Activated naive CD4-positive, alpha-beta T cell (primary cell): ENCODE measurements around the gene THAP7.
"Not testable (repeated sequence)": the region's sequence is repeated elsewhere in the genome, so short reads cannot be mapped to it uniquely, and the experiment has no call there.

Experiments used
- DNase-seq, 4 experiments: peaks; one replicate each; lab custom pipeline; 2025; lab: John Stamatoyannopoulos, UW

The THAP7 gene, protein sequence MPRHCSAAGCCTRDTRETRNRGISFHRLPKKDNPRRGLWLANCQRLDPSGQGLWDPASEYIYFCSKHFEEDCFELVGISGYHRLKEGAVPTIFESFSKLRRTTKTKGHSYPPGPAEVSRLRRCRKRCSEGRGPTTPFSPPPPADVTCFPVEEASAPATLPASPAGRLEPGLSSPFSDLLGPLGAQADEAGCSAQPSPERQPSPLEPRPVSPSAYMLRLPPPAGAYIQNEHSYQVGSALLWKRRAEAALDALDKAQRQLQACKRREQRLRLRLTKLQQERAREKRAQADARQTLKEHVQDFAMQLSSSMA

DNA sequence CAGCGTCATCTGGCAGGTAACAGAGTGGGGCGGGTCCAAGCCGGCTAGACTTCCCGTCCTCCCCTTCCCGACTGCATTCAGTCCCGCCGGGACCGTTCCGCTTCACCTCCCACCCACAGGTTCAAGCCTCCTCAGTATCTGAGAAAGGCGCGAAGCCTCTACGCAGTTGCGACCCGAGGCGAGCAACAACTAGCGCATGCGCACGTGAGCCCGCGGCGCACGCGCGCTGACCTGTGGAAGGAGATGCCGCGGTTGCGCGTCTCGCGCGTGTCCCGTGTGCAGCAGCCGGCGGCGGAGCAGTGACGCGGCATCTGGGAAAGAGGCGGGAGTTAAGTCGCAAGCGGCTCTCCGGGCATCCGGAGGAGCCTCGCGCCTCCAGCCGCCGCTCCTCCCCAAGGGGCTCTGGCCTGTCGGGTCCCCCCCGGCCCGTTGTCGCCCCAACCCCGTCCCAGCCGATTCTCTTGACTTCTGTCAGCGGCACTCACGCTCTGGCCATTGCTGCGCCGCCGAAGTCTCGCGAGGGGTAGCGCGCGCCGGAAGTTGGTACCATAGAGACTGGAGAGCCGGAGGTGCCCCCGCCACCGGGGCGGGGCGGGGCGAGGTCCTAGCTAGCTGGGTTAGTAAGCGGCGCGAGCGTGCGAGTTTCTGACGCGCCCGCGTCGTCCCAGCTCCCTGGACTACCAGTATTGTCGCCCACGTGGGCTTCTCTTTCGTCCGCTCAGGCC is at the start of gene THAP7:
Gene THAP7, minus strand, starts transcription at position 518 of the 725 bp plus-strand sequence. Its CDS starts 207 bp downstream, at position 311.
- peak; percentile 92 to 95 (median 94) for DNase-seq

DNA sequence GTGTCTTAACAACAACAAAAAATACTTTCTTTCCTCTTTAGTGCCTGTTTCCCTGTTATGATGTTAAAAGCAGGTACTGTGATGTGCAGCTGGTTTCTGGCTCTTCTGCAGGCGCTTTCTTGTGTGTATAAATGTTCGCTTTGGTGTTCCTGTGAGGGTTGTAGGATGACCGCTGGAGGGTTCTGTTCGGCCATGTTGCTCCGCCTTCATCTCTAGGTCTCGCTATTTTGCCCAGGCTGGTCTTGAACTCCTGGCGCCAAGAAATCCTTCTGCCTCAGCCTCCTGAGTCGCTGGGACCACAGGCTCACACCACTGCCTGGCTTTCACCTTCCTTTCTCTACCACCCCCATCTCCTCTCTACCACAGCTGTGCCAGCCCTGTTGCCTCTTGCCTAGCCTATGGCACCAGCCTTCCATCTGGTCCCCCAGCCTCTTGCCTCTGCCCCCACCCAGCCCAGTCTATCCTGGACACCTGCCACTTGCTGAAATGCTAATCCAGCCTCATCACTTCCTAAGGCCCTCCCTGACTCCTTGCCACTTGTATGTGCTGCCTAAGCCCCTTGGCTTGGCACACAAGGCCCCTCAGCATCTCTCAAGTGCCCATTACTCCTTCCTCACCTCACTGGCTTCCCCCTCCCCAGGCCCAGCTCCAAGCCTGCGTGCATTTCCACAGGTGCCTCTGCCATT is 49.4 kb upstream of the THAP7 start:
- DNase-seq = no peak

DNA sequence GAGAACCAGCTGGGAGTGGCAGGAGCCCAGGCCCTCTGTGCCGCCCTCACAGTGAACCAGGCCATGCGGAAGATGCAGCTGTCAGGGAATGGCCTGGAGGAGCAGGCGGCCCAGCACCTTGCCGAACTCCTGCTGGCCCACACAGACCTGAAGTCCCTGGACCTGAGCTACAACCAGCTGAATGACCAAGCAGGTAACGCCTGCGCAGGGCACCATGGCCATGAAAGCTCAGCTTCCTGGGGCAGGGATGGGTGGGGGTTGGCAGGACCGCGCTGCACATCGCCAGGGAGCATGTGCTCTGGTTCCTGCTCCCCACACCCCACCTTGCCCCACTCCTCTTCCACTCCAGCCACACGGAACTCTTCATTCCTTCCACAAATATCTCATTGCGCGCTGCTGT is 47.0 kb upstream of the THAP7 start:
- DNase-seq = not testable (repeated sequence)

DNA sequence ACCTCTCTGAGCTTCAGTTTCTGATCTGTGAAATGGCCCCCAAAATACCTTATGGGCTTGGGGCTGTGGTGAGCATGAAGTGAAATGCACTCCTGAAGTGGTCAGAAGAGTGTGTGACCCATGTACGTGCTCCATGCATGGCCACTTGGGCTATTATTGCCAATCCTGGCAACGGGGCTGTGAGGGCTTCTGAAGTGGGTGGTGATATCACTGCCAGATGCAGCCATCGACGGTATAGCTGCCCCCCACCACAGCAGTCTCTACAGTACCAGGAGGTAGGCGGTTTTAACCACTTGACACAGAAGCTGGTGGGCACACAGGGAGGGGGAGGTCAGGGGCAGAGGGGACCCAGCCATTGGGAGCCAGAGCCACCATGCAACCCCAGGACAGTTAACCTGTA is 46.5 kb upstream of the THAP7 start:
- not testable (repeated sequence) for DNase-seq

DNA sequence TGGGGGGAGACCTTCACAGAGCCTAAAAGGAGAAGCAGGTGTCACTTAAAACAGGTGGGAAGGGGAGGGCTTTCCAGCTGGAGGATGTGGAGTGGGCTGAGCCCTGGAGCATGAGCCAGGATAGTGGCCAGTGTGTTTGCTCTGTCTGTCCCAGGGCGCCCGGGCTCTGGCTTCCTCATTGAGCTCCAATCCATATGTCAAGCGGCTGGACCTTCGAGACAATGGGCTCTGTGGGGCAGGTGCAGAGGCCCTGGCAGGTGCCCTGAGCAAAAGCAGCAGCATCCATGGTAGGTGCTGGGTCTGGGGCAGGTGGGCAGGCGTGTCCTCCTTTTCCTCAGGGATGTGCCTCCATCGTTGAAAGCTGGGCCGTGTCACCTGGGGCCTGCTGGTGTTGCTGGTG is 45.8 kb upstream of the THAP7 start:
- DNase-seq = no peak

DNA sequence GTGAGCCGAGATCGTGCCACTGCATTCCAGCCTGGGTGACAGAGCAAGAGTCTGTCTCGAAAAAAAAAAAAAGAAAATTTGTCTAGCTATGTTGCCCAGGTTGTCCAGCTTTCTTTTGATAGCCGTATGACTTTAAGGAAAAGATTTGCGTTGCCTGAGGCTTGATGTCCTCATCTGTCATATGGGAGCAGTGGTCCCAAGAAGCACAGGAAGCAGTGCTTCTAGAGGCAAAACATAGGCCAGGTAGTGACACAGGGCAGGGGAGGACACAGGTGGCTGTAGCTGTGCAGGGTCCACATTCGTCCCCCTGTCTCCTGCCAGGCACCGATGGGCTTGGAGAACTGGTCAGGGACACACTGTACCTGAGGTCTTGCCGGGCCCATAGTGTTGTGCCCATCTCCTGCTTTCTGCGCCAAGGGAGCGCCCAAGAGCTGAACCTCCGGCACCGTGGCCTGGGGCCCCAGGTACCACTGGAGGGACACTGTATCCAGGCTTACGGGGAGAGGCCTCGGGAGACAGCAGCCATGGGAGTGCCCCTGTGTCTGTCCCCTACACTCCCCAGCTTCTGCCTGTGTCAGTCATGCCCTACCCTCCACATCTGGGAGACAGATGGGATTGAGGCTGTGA is 45.2 kb upstream of the THAP7 start:
- no peak for DNase-seq

DNA sequence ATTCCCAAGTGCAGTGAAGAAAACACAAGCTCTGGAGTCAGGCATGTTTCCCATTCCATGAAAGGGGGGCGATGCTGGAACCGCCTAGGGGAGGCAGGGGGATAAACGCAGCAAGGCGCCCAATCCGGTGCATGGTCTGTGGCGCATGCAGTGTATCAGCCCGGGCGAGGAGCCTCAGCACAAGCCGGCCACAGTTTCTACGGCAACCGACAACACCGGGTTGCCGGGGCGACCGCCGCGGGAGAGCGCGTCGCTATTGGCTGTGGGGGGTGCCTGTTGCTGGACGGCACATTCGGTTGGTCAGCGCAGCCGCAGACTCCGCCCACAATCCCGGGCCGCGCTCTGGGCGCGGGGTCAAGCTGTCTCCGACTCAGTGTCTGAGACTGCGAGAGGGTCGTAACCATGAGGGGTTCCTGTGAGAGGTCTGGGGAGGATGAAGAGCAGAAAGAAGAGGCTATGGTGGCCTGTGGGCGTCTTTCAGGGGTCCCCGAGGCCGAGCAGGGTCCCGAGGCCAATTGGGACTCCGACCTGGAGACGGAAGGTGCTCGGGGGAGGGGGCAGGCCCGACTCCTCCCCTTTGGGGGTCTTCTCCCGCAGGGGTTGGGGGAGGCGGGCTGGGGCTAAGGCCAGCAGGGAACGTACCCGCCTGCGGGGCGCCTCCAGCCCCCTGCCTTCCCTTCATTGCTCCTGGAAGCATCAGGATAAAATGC is 43.8 kb upstream of the THAP7 start, which contains the start of gene LRRC74B:
Gene LRRC74B, plus strand, starts transcription at position 362 of the 710 bp plus-strand sequence. Its CDS starts 41 bp downstream, at position 403.
- peak in 3 of 4 experiments; percentile 19 to 45 (median 37) for DNase-seq

DNA sequence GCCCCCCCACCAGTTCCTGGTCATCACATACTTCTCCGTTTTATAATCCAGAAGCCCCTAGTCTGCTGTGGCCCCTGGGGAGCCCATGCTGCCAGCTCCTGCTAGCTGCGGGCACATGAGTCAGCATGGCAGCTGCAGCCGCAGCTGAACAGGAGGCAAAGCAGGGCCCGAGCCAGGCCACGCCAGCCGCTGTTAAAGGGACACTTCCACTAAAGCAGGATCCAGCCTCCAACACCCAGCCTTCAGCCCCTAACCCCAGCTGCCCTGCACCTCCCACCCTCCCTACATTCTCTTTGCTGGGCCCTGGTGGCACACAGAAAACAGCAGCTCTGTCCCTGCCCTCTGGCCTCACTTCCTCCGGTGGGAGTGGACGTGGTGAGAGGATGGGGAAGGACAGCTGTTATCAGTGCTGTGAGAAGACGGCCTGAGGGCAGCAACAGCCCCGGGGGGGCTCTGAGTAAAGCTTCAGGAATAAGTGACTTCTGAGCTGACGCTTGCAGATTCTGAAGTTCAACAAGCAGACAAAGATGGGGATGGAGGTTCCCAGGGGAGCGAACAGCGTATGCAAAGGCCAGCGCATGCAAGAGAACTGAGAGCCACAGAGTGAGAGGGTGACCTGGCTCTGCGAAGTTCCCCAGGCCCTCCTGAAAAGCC is 43.1 kb upstream of the THAP7 start:
- no peak for DNase-seq

DNA sequence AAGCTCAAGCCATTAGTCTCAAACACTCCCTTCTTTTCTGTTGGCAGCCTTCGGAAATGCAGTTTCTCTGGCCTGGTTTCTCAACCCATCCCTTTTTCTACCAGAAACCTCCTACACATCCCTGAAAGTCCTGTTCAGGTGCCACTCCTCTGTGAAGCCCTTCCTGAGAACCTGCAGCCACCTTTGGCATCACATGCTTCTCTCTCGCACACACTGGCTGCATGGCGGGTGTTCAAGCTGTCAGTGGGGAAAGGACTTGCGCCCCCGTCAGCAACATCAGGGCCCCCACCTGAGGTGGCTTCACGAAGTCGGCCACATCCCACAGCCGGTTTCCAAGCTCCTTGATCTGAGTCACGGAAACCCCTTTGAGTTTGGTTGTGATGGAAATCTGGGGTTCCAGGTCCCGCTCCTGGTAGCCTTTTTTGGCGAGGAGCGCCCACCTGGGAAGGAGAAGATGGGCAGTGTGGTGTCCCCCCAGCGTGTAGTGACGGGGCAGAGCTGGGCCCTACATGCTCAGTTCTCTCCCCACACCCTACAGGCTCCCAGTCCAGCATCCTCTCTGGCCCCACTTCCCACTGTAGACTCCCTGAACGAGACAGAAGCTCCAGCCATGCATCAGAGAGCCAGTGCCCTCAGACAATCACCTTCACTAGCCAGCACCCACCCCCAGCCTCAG is 42.1 kb upstream of the THAP7 start:
- no peak for DNase-seq

DNA sequence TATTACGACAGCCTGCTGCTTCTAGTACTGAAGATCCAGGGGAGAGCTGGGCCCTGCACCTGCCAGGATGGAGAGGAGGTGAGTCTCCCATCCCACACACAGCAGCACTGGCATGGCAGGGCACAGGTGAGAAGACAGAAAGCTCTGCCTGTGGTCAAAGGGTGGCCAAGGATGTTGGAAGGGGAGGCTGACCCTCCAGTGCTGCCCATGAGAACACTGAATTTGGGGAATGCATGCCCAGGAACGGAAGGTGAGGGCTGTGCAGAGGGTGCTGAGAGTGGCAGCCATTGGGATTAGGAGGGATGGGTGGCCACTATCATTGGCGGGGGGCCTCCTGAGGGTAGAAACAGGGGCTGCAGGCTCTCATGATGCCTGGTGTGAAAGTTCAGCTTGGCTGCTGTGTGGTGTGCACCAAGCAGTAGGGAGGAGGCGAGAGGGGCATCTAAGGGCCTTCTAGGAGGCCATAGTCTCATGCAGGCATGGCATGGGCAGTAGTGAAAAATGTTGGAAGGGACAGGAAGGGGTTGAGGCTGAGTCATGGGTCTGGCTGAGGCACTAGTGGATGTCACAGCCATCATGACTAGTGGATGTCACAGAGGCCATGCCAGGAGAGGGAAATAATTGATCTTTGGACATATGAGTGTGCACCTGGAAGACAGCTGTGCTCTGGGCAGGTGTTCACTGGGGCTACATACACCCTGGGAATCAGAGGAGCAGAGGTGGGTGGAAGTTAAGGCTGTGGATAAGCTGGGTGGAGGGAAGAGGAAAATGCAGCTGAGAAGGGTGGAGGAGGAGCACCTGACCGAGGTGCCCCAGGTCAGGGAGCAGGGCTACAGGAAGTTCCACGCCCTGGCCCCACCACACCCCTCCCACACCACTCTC is 41.3 kb upstream of the THAP7 start:
- no peak for DNase-seq

DNA sequence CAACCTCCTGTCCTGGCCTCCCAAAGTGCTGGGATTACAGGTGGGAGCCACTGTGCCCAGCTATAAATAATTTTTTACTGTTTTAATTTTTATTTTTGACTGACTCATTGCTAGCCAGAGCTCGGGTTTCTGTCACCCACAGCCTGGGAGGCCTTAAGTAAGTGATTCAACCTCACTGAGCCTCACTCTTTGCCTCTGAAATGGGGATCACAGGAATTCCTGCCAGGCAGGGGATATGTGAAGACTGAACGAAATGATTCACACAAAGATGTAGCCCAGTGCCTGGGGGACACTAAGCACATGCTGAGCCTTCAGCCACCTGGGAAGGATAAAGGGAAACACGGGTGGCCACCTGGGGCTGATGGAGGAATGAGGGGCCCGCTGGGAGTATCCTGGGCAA is 40.0 kb upstream of the THAP7 start:
- no peak for DNase-seq

DNA sequence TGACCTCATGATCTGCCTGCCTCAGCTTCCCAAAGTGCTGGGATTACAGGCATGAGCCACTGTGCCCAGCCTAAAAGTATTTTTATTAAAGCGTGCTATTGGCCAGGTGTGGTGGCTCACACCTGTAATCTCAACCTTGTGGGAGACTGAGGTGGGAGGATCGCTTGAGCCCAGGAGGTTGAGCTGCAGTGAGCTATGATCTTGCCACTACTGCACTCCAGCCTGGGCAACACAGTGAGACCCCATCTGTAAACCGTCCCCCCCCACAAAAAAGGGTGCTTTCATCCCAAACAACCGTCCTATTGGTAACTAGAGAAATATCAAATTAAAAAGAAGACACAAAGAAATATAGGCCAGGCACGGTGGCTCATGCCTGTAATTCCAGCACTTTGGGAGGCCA is 37.2 kb upstream of the THAP7 start:
- DNase-seq = not testable (repeated sequence)

DNA sequence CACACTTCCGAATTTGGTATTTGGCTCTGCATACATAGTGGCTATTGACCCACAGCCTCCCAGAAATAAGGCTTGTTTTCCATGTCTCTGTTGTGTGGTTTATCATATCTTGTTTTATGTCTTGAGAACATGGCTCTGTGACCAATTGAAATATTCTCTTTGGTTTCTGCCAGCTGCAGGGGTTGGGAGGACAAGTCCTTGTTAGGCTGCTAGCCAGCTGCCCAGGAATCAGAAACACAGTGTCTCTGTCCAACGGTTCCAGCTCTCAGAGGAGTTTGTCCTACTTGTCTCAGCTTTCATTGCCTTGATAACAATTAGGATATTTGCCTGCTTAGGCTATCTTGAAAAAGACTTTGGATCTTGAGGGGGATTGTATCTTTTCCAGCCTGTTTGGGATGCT is 36.5 kb upstream of the THAP7 start:
- DNase-seq = no peak

DNA sequence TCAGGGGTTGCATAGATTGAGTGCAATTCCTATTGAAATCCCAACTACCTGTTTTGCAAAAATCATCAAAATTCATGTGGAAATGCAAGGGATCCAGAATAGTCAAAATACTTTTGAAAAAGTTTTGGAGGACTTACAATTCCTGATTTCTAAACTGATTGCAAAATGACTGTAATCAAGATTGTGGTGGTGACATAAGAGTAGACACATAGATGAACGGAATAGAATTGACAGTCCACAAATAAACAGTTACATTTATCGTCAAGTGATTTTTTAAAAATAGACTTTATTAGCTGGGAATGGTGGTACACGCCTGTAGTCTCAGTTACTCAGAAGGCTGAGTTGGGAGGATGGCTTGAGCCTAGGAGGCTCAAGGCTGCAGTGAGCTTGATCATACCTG is 33.1 kb upstream of the THAP7 start:
- DNase-seq = no peak

DNA sequence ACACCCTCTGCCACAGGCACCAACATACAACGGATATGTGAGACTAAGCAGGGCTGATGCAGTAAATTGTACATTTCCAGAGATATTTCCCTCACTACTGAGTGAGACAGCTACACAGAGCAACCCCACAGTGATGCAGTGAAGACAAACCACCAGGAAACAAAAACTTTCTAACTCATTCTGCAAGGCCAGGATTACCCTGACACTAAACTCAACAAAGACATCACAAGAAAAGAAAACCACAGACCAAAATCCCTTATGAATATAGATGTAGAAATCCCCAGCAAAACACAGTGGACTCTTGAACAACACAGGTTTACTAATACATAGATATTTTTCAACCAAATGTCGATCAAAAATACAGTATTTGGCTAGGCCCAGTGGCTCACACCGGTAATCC is 32.0 kb upstream of the THAP7 start:
- DNase-seq = no peak

DNA sequence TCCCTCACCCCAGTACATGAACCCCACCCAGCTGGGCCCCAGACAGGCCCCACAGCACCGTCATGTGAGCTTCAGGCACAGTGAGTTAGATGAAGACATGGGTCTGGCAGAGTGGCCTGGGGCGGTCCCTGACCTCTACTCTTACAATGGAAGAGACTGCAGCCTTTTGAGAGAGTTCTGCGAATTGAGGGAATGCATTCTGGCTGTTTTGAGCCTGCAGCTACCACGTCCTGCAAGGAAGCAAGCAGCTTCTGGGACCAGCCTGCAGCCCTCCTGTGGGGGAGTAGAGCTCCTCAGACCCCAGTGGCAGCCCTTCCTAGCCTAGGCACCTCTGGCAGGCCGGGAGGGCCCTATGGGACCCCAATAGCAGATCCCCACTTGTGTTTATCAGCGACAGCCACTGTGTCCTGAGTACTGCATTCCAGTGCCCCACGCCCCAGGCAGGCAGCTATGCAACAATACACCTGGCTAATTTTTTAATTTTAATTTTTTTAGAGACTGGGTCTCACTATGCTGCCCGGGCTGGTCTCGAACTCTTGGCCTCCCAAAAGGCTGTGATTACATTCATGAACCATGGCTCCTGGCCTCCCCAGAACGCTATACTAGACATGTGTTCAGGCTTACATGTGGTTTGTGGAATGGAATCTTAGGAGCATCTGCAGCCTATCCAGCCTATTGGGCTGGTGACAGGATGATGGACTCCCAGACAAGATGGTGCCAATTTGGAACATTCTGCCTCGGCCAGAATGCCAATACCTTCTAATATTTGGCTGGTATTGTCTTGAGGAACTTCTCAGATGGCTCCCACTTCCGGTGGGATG is 31.2 kb upstream of the THAP7 start:
- DNase-seq = no peak

DNA sequence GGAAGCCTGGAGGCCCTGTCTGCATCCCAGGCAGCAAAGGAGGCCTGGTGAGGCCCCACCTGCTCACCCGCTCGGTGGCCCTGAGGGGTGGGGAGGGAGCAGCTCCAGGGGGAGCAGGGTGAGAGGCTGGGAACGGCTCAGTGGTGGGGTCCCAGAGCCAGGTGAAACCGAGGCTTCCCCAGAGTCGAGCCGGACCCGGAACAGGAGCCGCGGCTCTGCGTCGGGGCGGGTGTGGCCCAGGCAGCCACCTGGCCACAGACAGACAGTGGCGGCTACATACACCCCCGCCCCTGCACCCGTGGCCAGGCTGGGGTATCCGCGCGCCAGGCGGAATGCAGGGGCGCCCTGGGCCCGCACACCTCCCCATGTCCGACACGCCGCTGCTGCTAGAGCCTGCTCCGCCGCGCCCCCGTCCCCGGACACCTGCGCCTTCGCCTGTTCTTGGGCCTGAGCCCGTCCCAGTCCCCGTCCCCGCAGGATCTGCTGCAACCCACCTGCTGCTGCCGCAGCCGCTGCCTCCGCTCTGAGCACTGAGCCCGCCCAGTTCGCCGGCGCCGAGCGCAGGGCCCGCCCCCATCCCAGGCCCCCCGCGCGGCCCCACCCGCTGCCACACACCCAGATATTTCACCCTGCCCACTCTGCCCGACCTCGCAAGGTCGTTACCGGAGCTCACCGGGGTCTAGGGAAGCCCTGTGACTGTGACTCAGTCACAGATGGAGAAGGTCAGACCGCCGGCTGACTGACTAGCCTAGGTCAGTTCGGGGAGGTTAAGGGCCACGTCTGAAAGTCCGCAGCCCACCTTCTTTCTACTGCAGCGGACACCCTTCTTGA is 30.3 kb upstream of the THAP7 start, which contains the start of gene SLC7A4:
Gene SLC7A4, minus strand, starts transcription at position 525 of the 831 bp plus-strand sequence. CDS start 749 bp downstream, outside the sequence.
- DNase-seq = no peak
